Measurements from ENCODE around the gene TMEM92.

DNA sequence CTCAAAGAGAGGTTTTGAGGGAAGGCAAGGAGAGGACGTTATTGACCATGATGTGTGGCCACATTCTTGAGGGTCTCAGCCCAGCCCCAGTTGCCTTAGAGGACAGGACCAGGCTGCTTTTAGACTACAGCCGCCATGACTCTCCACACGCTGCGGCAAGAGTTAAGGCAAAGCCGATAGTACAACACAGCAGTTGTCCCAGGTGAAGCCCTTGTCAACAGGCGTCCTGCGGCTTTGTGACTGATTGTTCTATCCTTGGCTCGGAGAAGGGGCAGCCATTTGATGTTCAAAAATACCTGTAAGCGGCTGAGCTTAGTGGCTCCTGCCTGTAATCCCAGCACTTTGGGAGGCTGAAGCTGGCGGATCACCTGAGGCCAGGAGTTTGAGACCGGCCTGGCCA, 28.8 kb downstream of the TMEM92 start:
- TF ChIP-seq POLR2A (IDR thresholded peaks at IDR 0.05) (no peak), CTCF (IDR thresholded peaks at IDR 0.05) (no peak)

All from adrenal gland (tissue), 5 donors.